GM18526 (cell line): ENCODE measurements around the gene PLA2G4D.
A peak's percentile ranks its signal among the peaks of the same experiment; 100 is the strongest.

Source experiments
- POLR2A ChIP-seq: IDR thresholded peaks from 3 replicates; pipeline ENCODE4 v1.6.1; 2011; ENCODE audit not compliant: insufficient read length; ENCODE audit errors: extremely low read depth

PLA2G4D gene

GRCh38 chr15:42037656-42038055 is 56.7 kb downstream of the PLA2G4D start:
- TF ChIP-seq POLR2A = no peak

GRCh38 chr15:42036966-42037365 is 57.4 kb downstream of the PLA2G4D start:
- no peak for TF ChIP-seq POLR2A

GRCh38 chr15:42036112-42036905 is 58.1 kb downstream of the PLA2G4D start:
- no peak for TF ChIP-seq POLR2A

GRCh38 chr15:42035435-42035761 is 59.0 kb downstream of the PLA2G4D start:
- peak; percentile 55 for TF ChIP-seq POLR2A

GRCh38 chr15:42034628-42035434 is 59.5 kb downstream of the PLA2G4D start:
- no peak for TF ChIP-seq POLR2A

GRCh38 chr15:42033214-42033873 is 61.0 kb downstream of the PLA2G4D start:
- TF ChIP-seq POLR2A = no peak

GRCh38 chr15:42032376-42033213 is 61.8 kb downstream of the PLA2G4D start:
- no peak for TF ChIP-seq POLR2A

GRCh38 chr15:42031198-42031915 is 63.0 kb downstream of the PLA2G4D start:
- TF ChIP-seq POLR2A = no peak

GRCh38 chr15:42027521-42027920 is 66.8 kb downstream of the PLA2G4D start:
- no peak for TF ChIP-seq POLR2A

- TF ChIP-seq POLR2A = no peak
Measured at GRCh38 chr15:42024303-42024702, 70.1 kb downstream of the PLA2G4D start.

- no peak for TF ChIP-seq POLR2A
Measured at GRCh38 chr15:42021593-42021992, 72.8 kb downstream of the PLA2G4D start.

- TF ChIP-seq POLR2A = no peak
Measured at GRCh38 chr15:42020713-42021273, 73.6 kb downstream of the PLA2G4D start, which contains the start of gene PLA2G4E. Gene PLA2G4E (minus strand): TSS chr15:42021042. CDS start chr15:42021030, 12 bp downstream.

- TF ChIP-seq POLR2A = no peak
Measured at GRCh38 chr15:42018306-42019224, 75.8 kb downstream of the PLA2G4D start.
